ENCODE data around the gene HBA1. TPM values are rescaled to one million over a fixed set of nuclear protein-coding genes. Genes with fewer than 3 reads are reported as not detected.

The HBA1 gene
- total RNA-seq, 3 donors from 2014 or later (not counting 1 experiment from before 2014, with no cell fraction given): 16.9 TPM; not detected in 2

DNA sequence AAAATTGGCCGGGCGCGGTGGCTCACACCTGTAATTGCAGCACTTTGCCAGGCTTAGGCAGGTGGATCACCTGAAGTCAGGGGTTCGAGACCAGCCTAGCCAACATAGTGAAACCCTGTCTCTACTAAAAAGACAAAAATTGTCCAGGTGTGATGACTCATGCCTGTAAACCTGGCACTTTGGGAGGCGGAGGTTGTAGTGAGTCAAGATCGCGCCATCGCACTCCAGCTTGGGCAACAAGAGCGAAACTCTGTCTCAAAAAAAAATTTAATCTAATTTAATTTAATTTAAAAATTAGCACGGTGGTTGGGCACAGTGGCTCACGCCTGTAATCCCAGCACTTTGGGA is 2.2 kb downstream of the HBA1 start:
- Mint-ChIP-seq H3K27me3 (ENCODE audit: low read depth in 2 of 2) (peaks cover 22 to 27% of the 10 kb centered on the region in 2 donors), H3K36me3 (no peaks in the 10 kb centered on the region), H3K4me3 (peak overlapping the region; percentile 21), H3K27ac (no peak overlapping the region), H3K4me1 (peaks cover 0 to 6% of the 10 kb centered on the region in 2 donors), H3K9me3 (no peaks in the 10 kb centered on the region)
- DNase-seq: no peak
- ATAC-seq: no peak
- Histone ChIP-seq H3K36me3 (ENCODE audit: control insufficient read depth, insufficient read depth, low read length) (no peaks in the 10 kb centered on the region), H3K27ac (ENCODE audit: low read length) (no peak overlapping the region), H3K9me3 (ENCODE audit: control insufficient read depth, insufficient read depth, low read length) (no peaks in the 10 kb centered on the region), H3K27me3 (ENCODE audit: control insufficient read depth, insufficient read depth, low read length) (peaks cover 32% of the 10 kb centered on the region), H3K4me3 (ENCODE audit: low read length) (no peak overlapping the region), H3K4me1 (ENCODE audit: control insufficient read depth, insufficient read depth, low read length) (peaks cover 25% of the 10 kb centered on the region)
- whole genome bisulfite sequencing (ENCODE audit: insufficient coverage): 82% methylated on average over 10 of the region's 11 CpGs
- intact Hi-C loops (cut with micrococcal nuclease): no loop called here
- TF ChIP-seq, protein P1, sequence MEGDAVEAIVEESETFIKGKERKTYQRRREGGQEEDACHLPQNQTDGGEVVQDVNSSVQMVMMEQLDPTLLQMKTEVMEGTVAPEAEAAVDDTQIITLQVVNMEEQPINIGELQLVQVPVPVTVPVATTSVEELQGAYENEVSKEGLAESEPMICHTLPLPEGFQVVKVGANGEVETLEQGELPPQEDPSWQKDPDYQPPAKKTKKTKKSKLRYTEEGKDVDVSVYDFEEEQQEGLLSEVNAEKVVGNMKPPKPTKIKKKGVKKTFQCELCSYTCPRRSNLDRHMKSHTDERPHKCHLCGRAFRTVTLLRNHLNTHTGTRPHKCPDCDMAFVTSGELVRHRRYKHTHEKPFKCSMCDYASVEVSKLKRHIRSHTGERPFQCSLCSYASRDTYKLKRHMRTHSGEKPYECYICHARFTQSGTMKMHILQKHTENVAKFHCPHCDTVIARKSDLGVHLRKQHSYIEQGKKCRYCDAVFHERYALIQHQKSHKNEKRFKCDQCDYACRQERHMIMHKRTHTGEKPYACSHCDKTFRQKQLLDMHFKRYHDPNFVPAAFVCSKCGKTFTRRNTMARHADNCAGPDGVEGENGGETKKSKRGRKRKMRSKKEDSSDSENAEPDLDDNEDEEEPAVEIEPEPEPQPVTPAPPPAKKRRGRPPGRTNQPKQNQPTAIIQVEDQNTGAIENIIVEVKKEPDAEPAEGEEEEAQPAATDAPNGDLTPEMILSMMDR (IDR thresholded peaks at IDR 0.05): no peak

DNA sequence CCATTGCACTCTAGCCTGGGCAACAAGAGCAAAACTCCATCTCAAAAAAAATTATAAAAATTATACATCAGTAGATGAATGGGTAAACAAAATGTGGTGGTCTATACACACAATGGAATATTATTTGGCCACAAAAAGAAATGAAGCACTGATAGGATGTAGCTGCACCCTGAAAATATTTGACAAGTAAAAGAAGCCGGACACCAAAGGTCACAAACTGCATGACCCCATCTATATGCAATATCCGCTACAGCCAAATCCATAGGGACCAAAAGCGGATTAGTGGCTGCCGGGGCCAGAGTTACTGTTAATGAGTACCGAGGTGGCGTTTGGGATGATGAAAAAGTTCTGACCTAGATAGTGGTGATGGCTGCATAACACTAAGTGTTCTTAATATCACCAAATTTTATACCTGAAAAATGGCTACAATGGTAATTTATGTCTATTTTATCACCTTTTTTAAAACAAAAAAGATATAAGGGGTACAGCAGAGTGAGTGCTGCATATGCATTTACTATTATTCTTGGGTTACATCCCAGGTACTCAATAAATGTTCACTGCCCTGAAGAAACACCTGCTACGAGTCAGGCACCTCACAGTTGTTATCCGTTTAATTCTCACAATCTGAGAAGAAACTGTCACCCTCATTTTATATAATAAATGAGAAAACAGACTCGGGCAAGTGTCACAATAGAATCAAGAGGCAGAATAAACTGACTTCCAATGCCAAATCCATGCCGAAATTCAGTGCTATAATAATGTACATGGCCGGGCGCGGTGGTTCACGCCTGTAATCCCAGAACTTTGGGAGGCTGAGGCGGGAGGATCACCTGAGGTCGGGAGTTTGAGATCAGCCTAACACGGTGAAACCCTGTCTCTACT is 3.0 kb downstream of the HBA1 start:
- intact Hi-C loops (cut with micrococcal nuclease): no loop called here

DNA sequence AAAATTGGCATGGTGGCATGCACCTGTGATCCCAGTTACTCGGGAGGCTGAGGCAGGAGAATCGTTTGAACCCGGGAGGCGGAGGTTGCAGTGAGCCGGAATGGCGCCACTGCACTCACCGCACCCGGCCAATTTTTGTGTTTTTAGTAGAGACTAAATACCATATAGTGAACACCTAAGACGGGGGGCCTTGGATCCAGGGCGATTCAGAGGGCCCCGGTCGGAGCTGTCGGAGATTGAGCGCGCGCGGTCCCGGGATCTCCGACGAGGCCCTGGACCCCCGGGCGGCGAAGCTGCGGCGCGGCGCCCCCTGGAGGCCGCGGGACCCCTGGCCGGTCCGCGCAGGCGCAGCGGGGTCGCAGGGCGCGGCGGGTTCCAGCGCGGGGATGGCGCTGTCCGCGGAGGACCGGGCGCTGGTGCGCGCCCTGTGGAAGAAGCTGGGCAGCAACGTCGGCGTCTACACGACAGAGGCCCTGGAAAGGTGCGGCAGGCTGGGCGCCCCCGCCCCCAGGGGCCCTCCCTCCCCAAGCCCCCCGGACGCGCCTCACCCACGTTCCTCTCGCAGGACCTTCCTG is 3.7 kb downstream of the HBA1 start, which contains the start of gene HBQ1:
Gene HBQ1, plus strand, starts transcription at position 359 of the 575 bp plus-strand sequence. Its CDS starts 28 bp downstream, at position 387.
- Mint-ChIP-seq H3K27ac (no peak within 1 kb of the TSS), H3K27me3 (ENCODE audit: low read depth in 2 of 2) (peaks cover 11 to 16% of the 10 kb centered on the region in 2 donors), H3K9me3 (no peaks in the 10 kb centered on the region), H3K4me3 (peak within 1 kb of the TSS; percentile 63), H3K4me1 (no peaks in the 10 kb centered on the region), H3K36me3 (no peaks in the 10 kb centered on the region)
- peaks cover 26% of the 10 kb centered on the region for H3K27me3 ChIP-seq (ENCODE audit: control insufficient read depth, insufficient read depth, low read length)
- TF ChIP-seq, protein P1 (IDR thresholded peaks at IDR 0.05): peak; percentile 60
- H3K4me1 ChIP-seq (ENCODE audit: control insufficient read depth, insufficient read depth, low read length): peaks cover 23% of the 10 kb centered on the region
- intact Hi-C loops (cut with micrococcal nuclease): no loop called here
- peak; percentile 58 to 62 for DNase-seq
- H3K4me3 ChIP-seq (ENCODE audit: low read length): peak within 1 kb of the TSS; percentile 36
- peak in 2 of 3 donors; percentile 29 to 49 for ATAC-seq
- H3K27ac ChIP-seq (ENCODE audit: low read length): no peak within 1 kb of the TSS
- H3K36me3 ChIP-seq (ENCODE audit: control insufficient read depth, insufficient read depth, low read length): no peaks in the 10 kb centered on the region
- WGBS (ENCODE audit: insufficient coverage): 8% methylated on average over 57 of the region's 59 CpGs
- no peaks in the 10 kb centered on the region for H3K9me3 ChIP-seq (ENCODE audit: control insufficient read depth, insufficient read depth, low read length)

More for the DNA sequence above, 3.0 kb downstream of the HBA1 start:
- H3K27ac Mint-ChIP-seq: no peak overlapping the region
- Histone ChIP-seq H3K36me3 (ENCODE audit: control insufficient read depth, insufficient read depth, low read length) (no peaks in the 10 kb centered on the region), H3K4me3 (ENCODE audit: low read length) (no peak overlapping the region), H3K27ac (ENCODE audit: low read length) (no peak overlapping the region), H3K9me3 (ENCODE audit: control insufficient read depth, insufficient read depth, low read length) (no peaks in the 10 kb centered on the region), H3K4me1 (ENCODE audit: control insufficient read depth, insufficient read depth, low read length) (peaks cover 25% of the 10 kb centered on the region), H3K27me3 (ENCODE audit: control insufficient read depth, insufficient read depth, low read length) (peaks cover 32% of the 10 kb centered on the region)
- H3K9me3 Mint-ChIP-seq: no peaks in the 10 kb centered on the region
- no peak for ATAC-seq
- peak overlapping the region; percentile 25 for H3K4me3 Mint-ChIP-seq
- WGBS (ENCODE audit: insufficient coverage): 82% methylated on average over 17 of the region's 17 CpGs
- H3K36me3 Mint-ChIP-seq: no peaks in the 10 kb centered on the region
- DNase-seq: no peak
- H3K27me3 Mint-ChIP-seq (ENCODE audit: low read depth in 2 of 2): peaks cover 19 to 23% of the 10 kb centered on the region in 2 donors
- peaks cover 0 to 3% of the 10 kb centered on the region in 2 donors for H3K4me1 Mint-ChIP-seq
- TF ChIP-seq, protein P1 (IDR thresholded peaks at IDR 0.05): no peak
